HG02840 (cell line): ENCODE measurements around the gene RTL3.
"Not testable (repeated sequence)": the region's sequence is repeated elsewhere in the genome, so short reads cannot be mapped to it uniquely, and the experiment has no call there.

Source experiments
- ATAC-seq: cut with Tn5 transposase; IDR thresholded peaks from one replicate; pipeline ENCODE4 v1.9.1; 2021; ENCODE audit warnings: mild to moderate bottlenecking, moderate library complexity, moderate number of reproducible peaks; ENCODE audit not compliant: unreplicated experiment, low FRiP score

Gene RTL3, protein sequence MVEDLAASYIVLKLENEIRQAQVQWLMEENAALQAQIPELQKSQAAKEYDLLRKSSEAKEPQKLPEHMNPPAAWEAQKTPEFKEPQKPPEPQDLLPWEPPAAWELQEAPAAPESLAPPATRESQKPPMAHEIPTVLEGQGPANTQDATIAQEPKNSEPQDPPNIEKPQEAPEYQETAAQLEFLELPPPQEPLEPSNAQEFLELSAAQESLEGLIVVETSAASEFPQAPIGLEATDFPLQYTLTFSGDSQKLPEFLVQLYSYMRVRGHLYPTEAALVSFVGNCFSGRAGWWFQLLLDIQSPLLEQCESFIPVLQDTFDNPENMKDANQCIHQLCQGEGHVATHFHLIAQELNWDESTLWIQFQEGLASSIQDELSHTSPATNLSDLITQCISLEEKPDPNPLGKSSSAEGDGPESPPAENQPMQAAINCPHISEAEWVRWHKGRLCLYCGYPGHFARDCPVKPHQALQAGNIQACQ

DNA sequence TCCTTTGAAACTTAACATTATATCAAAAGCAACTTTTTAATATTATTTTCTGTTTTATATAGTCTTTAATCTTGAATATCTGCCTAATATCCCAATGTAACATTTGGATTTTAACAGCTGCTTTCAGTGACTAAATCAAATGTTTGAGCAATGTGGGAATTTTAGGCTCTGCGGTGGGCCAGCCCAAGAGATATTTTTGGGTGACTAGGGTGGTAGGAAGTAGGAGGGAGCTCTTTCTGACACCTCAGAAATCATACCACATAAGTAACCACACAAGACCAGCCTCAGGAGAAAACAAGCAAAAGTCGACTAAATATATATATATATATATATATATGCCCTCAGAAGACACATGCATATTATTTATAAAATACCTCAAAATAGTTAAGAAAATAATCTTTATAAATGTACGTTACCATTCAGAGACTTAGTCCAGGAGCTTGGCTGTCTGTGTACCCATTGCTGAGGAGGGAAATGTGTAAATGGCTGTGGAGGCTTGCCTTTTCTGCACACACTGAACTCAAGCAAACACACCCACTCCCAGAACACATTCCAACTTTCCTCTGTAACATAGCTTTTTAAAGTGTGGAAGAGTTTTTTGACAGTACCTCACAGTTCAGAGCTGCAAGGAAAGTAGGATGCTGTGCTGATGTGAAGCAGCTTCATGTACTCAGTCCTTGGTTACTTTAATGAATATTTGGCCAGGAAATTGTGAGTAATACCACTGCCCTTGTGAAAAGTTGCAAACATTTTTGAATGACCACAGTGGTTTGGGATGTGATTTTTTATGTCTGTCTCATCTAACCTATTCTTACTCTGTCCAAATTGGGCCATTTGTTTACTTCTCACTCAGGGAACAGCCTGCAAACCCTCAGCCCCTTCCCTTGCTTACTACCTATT is at the start of gene RTL3:
RTL3 (minus strand) TSS at position 484 of the 900 bp plus-strand sequence. CDS start 908 bp downstream, outside the sequence.
- no peak for ATAC-seq

DNA sequence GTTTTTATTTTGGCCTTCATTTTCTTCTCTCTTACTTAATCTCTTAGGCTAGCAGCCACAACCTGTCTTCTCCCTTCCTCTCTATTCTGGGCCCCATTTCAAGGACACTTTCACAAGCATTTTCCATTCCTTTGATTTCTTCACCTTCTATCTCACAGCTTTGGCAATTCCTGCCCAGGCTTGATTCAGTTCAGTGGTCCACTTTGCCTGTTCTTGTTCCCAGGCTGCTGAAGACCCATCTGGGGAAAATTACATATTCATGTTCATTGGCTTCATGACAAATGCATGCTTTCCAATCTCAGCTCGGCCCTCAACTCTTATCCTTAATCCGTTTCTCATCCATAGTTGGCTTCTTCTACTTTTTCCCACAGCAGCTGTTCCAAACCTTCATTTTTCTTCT is 49.7 kb upstream of the RTL3 start:
- ATAC-seq: no peak

DNA sequence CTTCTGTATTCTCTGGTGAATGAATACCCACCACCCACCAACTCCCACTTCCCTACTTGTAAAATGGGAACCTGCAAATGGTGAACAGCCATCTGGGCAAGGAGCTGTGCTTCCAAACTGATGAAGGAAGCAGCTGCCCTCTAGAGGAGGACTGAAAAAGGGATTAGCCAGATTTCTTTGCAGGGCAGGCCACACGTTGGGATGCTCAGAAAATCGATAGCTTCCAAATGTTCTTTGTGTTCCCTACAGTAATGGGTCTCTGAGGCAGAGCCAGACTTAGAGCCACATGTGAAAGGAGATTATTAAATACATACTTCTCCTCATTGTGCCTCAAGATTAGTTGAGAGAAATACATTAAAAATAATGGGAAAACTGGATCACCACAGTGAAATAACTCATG is 49.1 kb upstream of the RTL3 start:
- no peak for ATAC-seq

DNA sequence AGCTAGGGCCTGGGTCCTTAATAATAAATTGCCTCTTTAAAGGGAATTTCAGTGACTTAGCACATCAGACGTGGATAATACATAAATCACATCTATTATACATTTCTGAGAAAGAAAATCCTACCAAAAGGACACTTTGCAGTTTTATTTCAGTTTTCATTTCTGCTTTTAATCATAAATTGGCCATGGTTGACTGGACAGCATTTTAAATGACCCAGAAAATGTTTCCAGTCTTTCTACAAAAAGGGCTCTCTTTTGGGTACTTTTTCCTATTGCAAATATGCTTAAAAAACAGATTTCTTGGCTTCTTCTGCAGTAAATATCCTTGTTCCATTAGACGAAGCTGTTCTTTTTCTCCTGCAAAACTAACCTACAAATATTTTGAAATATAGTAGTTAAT is 46.9 kb upstream of the RTL3 start:
- ATAC-seq: no peak

DNA sequence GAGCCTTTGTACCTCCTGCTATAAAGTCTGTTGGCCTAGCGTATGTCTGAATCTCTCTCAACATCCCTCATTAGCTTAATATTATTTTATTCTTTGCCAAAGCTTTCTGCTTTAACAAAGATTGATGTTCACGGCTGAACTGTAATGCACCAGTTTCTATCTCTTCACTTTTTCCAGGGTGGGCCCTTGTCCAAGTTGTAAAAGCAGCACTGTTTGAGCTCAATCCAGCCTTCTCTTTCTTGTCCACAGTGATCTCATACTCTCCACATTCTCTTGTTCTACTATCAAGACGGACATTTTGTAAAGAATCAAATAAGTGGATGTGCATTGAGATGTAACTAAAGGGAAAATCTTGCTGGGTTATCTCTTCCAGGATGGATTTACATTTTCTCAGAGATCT is 34.4 kb upstream of the RTL3 start:
- no peak for ATAC-seq

DNA sequence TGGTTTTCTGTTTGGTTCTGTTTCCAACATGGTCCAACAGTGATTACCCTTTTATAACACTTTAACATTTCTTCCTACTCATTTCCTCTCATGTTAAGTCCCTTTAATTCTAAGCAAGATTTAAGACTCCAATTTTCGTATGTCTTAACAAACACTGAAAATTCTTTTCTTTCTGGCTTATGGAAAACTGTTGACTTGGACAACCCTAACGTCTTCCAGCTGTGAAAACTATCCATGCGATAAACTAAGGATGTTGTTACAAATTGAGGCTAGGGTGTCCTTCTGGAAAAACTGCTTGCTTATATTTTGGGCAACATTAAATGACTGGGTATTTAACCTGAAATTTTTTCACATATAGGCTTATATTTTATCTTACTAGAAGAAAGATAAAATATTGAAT is 33.9 kb upstream of the RTL3 start:
- no peak for ATAC-seq

DNA sequence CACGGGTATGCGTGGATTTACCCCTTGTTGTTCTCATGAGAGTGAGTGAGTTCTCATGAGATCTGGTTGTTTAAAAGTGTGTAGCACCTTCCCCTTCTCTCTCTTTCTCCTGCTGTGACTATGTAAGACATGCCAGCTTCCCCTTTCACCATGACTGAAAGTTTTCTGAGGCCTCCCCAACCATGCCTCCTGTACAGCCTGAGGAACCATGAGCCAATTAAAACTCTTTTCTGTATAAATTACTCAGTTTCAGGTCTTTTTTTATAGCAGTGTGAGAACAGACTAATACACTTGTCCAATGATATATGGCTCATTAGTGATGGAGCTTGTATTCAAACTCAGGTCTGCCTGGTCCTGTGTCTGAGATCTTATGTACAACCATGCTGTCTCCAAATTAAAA is 28.5 kb upstream of the RTL3 start:
- ATAC-seq: peak; percentile 91

DNA sequence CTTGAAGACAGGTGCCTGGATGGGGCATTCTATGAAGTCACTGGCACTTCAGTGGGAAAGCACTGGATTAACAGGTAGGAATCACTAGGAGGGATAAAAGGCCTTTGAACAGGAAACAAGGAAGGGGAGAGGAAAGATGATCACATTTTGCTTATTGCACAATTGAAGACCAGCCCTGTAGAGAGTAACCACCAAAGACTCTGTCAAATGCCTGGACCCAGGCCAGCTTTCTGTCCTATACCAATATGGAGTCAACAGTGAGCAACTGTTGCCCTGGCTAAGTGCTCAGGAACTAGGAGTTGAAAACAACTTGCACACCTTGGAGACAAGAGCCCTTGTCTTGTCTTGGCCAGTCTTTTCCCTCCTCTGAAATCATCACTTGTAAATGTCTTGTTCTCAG is 14.1 kb upstream of the RTL3 start:
- no peak for ATAC-seq

DNA sequence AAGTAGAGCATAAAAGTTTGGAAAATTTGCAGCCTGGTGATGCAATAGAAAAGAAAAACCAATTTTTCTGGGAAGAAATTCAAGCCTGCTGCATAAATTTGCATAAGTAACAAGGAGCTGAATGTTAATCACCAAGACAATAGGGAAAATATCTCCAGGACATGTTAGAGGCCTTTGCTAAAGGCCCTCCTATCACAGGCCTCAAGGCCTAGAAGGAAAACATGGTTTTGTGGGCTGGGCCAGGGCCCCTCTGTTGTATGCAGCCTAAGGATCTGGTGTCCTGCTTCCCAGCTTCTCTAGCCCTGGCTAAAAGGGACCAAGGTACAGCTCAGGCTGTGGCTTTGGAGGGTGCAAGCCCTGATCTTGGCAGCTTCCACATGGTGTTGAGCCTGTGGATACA is 6.2 kb upstream of the RTL3 start:
- ATAC-seq: no peak

DNA sequence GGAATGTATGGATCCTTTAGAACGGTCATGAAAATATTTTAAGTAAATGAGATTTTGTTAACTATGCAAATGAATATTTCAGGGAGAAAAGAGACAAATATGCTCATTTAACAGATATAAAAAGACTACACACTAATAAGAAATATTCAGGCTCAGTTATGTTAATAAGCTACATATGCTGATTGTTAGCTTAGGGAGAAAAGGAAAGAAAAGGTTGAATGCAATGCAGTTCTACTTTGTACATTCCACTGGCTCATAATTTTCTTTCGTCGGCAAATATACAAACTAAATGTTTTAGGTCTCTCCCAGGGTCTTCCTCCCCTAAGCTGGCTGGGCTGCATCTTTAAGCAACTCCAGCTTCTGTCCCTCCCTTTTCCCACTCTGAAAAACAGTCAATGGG is 2.7 kb upstream of the RTL3 start:
- ATAC-seq: no peak

DNA sequence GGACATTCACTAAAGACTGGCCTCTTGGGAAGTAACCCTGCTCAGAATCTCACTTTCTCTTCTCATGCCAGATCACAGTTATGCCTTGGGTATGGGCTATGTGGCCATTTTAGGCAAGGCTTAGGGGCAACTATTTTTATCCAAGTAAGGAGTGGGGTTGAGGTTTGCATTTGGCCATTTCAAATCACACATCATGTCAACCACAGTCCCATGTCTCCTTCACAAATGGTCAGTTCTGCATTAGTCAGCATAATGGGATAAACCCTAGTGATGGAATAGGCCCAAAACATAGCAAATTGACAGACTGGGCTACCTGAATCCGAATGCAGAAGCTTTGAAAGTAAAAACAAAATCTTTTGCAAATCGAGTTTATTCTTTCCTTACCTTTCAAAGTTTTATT is 827 bp upstream of the RTL3 start:
- no peak for ATAC-seq

DNA sequence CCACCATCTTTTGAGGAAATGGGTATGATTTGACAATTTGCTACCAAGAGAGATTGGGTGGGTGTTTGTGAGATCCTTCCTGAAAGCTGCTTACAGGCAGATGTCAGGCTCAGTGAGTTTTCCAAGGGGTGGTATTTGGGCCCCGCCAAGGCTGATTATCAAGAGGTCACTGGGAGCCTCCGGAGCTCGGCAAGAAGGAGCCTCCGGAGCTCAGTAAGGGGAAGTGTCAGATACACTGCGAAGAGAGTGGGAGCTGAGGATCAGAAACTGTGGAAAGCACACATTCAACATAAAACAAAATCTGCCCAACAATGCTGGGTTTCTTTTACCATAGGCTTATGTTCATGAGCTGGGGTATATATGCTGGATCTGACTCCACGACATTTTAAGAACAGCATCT is 714 bp downstream of the RTL3 start:
- no peak for ATAC-seq

DNA sequence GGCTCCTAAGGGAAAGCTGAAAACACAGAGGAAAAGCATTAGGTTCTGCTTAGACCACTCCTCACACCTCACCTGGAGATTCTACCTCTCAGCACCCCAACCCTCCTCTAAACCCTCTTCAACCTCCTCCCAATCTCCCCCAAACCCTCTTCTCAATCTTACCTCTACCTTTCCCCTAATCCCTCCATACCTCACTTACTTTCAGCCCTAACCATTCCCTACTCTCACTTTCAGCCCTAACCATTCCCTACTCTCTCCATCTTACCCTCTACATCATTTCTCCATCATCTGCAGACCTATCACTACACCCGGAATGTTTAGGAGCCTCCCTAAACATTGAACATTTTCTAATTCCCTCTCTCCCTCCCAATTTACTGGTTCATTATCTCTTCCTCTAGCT is 3.5 kb downstream of the RTL3 start:
- no peak for ATAC-seq

DNA sequence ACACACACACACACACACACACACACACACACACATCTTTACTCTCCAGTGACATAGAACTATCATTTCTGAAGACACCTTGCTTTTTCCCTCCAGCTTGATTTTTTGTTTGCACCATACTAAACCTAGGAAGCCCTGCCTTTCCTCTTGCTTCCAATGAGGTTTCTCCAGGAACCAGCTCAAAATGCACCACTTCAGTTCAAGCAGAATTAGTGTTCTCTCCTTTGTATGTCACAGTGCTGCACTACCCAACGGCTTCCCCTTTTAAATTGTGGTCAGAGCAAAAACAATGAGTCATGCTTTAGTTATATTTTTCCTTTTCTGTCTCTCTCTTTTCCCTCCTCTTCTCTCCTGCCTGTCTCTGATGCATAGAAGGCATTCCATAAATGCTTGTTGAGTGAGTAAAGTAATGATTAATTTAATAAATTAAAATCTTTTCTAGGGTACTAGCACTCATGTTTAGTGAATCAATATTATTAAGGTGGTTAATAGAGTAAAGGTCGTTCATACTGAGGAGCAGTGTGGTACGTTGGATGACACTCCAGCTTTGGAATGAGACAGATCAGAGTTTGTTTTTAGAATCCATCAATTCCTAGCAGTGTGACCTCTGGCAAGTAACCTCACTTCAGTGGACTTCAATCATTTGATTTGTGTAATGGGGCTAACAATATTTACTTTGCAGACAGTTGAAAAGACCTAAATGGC is 5.9 kb downstream of the RTL3 start:
- no peak for ATAC-seq

DNA sequence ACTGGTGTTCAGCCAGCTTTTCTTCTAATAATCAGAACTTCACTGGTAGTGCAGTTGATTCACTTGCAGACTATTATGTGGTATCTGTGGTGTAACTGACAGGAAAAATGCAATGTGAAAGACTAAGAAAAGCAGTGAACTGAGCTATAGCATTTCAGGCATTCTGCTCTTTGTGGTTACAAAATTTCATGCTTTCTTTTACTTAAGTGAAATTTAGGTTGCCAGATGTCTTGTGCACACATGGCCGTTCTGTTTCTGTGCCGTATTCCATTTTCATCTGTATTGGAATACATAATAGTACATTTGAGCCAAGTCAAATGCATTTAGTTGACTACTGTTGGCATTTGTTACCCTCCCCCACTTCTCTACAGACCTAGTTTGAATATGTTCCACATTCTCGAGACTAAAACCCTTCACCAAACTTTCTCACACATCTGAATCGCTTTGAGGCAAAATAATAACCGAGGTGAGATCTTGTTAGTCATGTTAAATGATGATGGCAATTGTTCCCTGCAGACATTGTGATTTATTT is 8.2 kb downstream of the RTL3 start:
- ATAC-seq: peak; percentile 81

DNA sequence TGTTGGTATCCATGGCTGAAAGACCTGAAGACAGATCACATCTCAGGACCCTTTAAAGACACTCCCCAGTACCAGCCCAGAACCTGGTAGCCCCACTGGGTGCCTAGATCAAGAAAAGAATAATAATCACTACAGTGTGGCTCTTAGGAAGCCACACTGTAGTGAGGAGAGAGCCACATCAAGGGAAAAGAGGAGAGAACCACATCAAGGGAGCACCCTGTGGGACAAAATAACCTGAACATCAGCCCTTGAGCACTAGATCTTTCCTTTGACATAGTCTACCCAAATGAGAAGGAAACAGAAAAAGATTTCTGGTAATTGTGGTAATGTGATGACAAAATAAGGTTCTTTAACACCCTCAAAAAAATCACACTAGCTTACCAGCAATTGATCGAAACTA is 15.3 kb downstream of the RTL3 start:
- no peak for ATAC-seq

DNA sequence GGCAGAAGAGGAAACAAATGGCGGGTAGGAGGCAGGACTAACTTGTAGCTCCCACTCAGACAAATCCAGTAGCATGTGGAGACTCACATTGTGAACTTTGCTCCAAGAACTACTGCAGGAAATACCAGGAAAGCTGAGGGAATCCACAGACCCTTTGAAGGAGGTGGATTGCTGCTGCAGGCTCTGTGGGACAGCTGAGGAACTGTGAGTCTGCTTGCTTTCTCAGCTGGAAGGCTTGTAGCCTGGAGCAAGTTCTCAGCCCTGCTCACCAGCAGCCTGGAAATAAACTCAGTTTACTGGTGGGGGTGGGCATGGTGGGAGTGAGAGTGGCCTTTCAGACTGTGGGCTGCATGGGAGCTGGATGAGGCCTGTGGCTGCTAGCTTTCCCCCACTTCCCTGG is 16.0 kb downstream of the RTL3 start:
- ATAC-seq: no peak

DNA sequence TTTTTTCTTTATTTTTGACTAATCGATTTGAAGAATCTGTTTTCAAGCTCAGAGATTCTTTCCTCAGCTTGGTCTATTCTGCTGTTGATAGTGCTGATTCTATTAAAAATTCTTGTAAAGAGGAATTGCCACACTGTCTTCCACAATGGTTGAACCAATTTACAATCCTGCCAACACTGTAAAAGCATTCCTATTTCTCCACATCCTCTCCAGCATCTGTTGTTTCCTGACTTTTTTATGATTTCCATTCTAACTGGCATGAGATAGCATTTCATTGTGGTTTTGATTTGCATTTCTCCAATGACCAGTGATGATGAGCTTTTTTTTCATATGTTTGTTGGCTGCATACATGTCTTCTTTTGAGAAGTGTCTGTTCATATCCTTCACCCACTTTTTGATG is 23.0 kb downstream of the RTL3 start:
- ATAC-seq: not testable (repeated sequence)

DNA sequence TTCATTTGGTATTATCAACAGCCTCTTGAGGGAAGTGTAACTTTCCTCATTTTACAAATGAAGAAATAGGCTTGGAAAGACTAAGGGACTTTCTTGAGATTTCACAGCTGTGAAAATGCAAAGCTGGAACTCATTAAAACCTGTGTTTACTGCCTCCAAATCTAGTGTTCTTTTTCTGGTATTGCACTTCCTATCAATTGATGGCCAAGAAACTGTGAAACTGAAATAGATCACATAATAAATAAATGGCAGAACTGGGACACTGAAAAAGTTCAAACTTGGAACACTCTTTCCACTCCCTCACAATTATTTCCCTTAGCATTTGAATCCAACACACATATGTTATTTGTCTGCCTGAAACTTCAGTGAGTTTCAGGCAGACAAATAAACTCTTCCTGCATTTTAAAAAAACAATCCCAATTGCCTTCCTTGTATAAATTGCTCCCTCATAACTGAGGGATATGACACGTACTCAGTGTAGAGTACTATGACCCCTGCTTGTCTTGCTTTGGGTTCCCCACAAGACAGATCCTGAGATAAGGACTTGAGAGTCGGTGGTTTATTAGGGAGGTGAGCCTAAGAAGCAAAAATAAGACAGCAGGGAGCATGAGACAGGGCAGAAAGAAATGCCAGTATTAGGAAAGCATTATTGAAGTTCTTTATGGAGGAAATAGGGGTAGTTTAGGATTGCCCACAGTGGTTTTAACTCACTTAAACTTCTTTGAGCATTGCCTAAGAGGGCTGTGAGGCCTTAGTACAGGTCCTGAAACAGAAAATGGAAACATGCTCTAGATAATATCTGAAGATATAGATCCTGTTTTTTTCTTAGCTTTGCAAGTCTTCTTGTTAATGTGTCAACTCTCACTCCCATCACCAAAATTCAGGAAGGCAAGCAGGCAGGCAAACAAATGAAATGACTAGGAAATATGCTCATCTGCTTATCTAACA is 33.9 kb downstream of the RTL3 start:
- ATAC-seq: no peak

DNA sequence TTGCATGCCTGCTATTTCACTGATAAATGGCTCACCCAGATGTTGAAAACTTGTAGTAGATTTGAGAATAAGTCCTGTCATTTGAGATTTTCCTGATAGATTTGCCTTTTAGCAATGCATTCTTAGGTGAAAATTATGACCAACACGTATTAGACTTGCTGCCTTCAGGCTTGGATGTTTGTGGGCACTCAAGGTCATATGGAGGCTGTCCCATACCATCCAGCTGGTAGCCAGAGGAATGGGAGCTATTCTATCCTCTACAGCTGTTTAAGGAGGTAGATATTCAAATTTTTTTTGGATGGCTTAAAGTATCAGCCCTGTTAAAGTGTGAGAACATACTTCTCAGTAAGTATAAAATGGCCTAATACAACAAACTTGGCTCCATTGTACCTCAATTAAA is 34.7 kb downstream of the RTL3 start:
- no peak for ATAC-seq
